GM21367 (cell line): ENCODE data around the gene LCE3A.

Experiments
- ATAC-seq: cut with Tn5 transposase; IDR thresholded peaks from one replicate; pipeline ENCODE4 v1.9.1; 2021; ENCODE audit not compliant: unreplicated experiment

LCE3A gene

GRCh38 chr1:152577168-152577567 lies 45.7 kb downstream of the LCE3A start:
- ATAC-seq, result no peak
